Upper lobe of left lung (tissue), 4 donors: ENCODE measurements around the gene NTN1.

ENCODE experiments used
- POLR2A ChIP-seq, 4 donors: fragments of 450-650 bp; IDR thresholded peaks; one replicate each; pipeline ENCODE4 v1.5.1; 2016 to 2017; ENCODE audit warnings: antibody characterized with exemption in 4 of 4, mild to moderate bottlenecking in 2 of 4
- POLR2AphosphoS5 ChIP-seq, 2 donors: sonication (generic); formaldehyde crosslinking; IDR thresholded peaks; one replicate each; pipeline ENCODE4 v1.5.1; 2017; ENCODE audit warnings: antibody characterized with exemption in 2 of 2
- TF ChIP-seq, protein P1 (sequence below), 6 experiments: fragments of 450-650 bp in 4 of 6; fragments of 200-600 bp in 2 of 6; sonication (generic) in 2 of 6; IDR thresholded peaks; one replicate each; pipeline ENCODE4 v1.5.1; 2016 to 2019; ENCODE audit warnings: antibody characterized with exemption in 6 of 6

DNA sequence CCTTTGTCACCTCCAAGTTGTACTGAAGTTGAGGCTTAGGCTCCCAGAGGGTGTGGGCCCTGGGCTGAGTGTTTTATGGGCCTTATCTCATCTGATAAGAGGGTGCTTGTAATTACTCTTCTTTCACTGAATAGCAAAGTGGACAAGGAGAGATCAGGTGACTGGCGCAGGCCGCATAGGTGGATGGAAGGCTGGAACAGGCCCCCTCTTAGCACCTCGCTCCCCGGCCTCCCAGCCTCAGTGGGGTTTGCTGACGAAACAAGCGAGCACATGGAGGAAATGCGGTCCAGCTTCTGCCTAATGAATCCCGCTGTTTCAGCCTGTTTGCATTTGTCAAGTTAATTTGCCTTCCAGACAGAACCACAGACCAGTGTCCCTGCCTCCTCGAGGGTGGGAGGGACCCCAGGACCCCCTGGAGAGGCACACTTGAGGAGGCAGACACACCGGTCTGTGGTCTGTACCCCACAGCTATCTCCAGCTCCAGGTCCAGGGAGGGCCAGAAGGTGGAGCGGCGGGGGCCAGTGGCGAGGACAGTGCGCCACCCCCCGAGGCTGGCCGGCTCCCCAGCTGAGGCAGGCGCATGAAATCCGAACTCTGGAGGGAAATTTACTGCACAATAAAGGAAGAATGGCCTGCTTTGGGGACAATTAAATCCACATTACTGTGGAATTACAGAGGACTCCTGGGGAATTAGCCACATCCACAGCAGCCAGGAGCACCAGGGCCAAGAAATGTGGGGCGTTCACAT, 123.4 kb downstream of the NTN1 start:
- no peak for TF ChIP-seq POLR2A (IDR thresholded peaks at IDR 0.05)
- TF ChIP-seq, protein P1, sequence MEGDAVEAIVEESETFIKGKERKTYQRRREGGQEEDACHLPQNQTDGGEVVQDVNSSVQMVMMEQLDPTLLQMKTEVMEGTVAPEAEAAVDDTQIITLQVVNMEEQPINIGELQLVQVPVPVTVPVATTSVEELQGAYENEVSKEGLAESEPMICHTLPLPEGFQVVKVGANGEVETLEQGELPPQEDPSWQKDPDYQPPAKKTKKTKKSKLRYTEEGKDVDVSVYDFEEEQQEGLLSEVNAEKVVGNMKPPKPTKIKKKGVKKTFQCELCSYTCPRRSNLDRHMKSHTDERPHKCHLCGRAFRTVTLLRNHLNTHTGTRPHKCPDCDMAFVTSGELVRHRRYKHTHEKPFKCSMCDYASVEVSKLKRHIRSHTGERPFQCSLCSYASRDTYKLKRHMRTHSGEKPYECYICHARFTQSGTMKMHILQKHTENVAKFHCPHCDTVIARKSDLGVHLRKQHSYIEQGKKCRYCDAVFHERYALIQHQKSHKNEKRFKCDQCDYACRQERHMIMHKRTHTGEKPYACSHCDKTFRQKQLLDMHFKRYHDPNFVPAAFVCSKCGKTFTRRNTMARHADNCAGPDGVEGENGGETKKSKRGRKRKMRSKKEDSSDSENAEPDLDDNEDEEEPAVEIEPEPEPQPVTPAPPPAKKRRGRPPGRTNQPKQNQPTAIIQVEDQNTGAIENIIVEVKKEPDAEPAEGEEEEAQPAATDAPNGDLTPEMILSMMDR (IDR thresholded peaks at IDR 0.05) = no peak
- TF ChIP-seq POLR2AphosphoS5 (IDR thresholded peaks at IDR 0.05) = no peak
